GM12878 (cell line): ENCODE measurements around the gene RBM42. TPM values are rescaled to one million over a fixed set of nuclear protein-coding genes. Genes with fewer than 3 reads are reported as not detected.
A peak's percentile ranks its signal among the peaks of the same experiment; 100 is the strongest.

ENCODE experiments used
- BACH1 ChIP-seq: fragments of 450-650 bp; IDR thresholded peaks from 2 replicates; pipeline ENCODE4 v1.6.1; 2017; ENCODE audit warnings: mild to moderate bottlenecking, borderline replicate concordance
- EED ChIP-seq: sonication (generic); IDR thresholded peaks from 2 replicates; pipeline ENCODE4 v1.6.1; 2016; ENCODE audit warnings: antibody characterized with exemption, low read depth
- GABPA ChIP-seq: IDR thresholded peaks from 2 replicates; pipeline ENCODE4 v1.6.1; 2014; ENCODE audit warnings: antibody characterized with exemption, low read depth, mild to moderate bottlenecking, inconsistent platforms
- HCFC1 ChIP-seq: fragments of 150-350 bp; IDR thresholded peaks from 2 replicates; pipeline ENCODE4 v1.6.1; 2014; ENCODE audit warnings: low read length
- HDAC2 ChIP-seq: fragments of 200-600 bp; sonication (generic); IDR thresholded peaks from 2 replicates; pipeline ENCODE4 v1.6.1; 2017
- MEF2A ChIP-seq: IDR thresholded peaks from 2 replicates; pipeline ENCODE4 v1.6.1; 2011; ENCODE audit warnings: low read depth, mild to moderate bottlenecking, low read length, moderate library complexity; ENCODE audit not compliant: insufficient read depth
- MEF2B ChIP-seq: fragments of 450-650 bp; IDR thresholded peaks from 2 replicates; pipeline ENCODE4 v1.6.1; 2018; ENCODE audit warnings: mild to moderate bottlenecking, moderate library complexity; ENCODE audit not compliant: partially characterized antibody, poor library complexity, severe bottlenecking
- NFIC ChIP-seq: IDR thresholded peaks from 2 replicates; pipeline ENCODE4 v1.6.1; 2012; ENCODE audit warnings: low read depth, mild to moderate bottlenecking, inconsistent platforms, low read length, moderate library complexity
- RFX5 ChIP-seq: IDR thresholded peaks from 2 replicates; pipeline ENCODE4 v1.6.1; 2011; ENCODE audit warnings: low read depth, low read length, improper control_type of control experiment
- TBL1XR1 ChIP-seq: IDR thresholded peaks from 2 replicates; pipeline ENCODE4 v1.6.1; 2012; ENCODE audit warnings: low read depth, low read length, improper control_type of control experiment
- ZBED1 ChIP-seq: IDR thresholded peaks from 2 replicates; pipeline ENCODE4 v1.6.1; 2016; ENCODE audit warnings: borderline replicate concordance
- ZNF217 ChIP-seq: fragments of 450-650 bp; IDR thresholded peaks from 2 replicates; pipeline ENCODE4 v1.6.1; 2017; ENCODE audit warnings: antibody characterized with exemption, mild to moderate bottlenecking
- ZNF24 ChIP-seq: fragments of 450-650 bp; IDR thresholded peaks from 2 replicates; pipeline ENCODE4 v1.6.1; 2017; ENCODE audit warnings: antibody characterized with exemption, mild to moderate bottlenecking
- ZNF384 ChIP-seq: IDR thresholded peaks from 2 replicates; pipeline ENCODE4 v1.6.1; 2012; ENCODE audit warnings: low read depth, mild to moderate bottlenecking, low read length, improper control_type of control experiment, borderline replicate concordance
- polyA plus RNA-seq, 11 experiments: library from polyadenylated mRNA; depleted of rRNA in 4 of 11; unstranded in 6 of 11; stranded (reverse) in 5 of 11; fragments of >200 nt; fragmentation: Nextera tagmentation in 4 of 11; fragmentation: Illumina TruSeq in 1 of 11; extraction: Ambion mirVana in 4 of 11; extraction: Trizol in 1 of 11; gene quantifications; 1 replicate in 1 of 11; 2 replicates in 10 of 11; pipeline versions ENCODE4 v1.2.1 to v1.2.3, GENCODE V29; 2011 to 2016; ENCODE audit warnings: inconsistent platforms in 2 of 11, missing spikeins in 2 of 11, low read depth in 1 of 11
- total RNA-seq, 4 experiments: library from RNA; depleted of rRNA in 3 of 4; stranded (reverse); fragments of >200 nt in 3 of 4; fragmentation: Illumina TruSeq in 1 of 4; extraction: Trizol in 1 of 4; gene quantifications; 2 replicates each; pipeline versions ENCODE4 v1.2.1 to v1.2.3, GENCODE V29; 2013 to 2021
- TF ChIP-seq, protein P1 (sequence below): fragments of 450-650 bp; IDR thresholded peaks from 2 replicates; pipeline ENCODE4 v1.6.1; 2017; ENCODE audit warnings: mild to moderate bottlenecking, moderate library complexity
- TF ChIP-seq, protein P2 (sequence below): fragments of 450-650 bp; IDR thresholded peaks from 2 replicates; pipeline ENCODE4 v1.6.1; 2016; ENCODE audit warnings: mild to moderate bottlenecking
- TF ChIP-seq, protein P3 (sequence below): fragments of 450-650 bp; formaldehyde crosslinking; IDR thresholded peaks from 2 replicates; pipeline ENCODE4 v1.4.0; 2022; ENCODE audit warnings: mild to moderate bottlenecking, moderate library complexity
- TF ChIP-seq, protein P4 (sequence below): fragments of 450-650 bp; IDR thresholded peaks from 2 replicates; pipeline ENCODE4 v1.6.1; 2017; ENCODE audit warnings: mild to moderate bottlenecking, moderate library complexity

The RBM42 gene
- total and polyA plus RNA-seq, 10 of the 15 experiments (the other 5 are each of a cell fraction or from before 2014, with no cell fraction given), result 4.2 to 117 (median 48.5) TPM

DNA sequence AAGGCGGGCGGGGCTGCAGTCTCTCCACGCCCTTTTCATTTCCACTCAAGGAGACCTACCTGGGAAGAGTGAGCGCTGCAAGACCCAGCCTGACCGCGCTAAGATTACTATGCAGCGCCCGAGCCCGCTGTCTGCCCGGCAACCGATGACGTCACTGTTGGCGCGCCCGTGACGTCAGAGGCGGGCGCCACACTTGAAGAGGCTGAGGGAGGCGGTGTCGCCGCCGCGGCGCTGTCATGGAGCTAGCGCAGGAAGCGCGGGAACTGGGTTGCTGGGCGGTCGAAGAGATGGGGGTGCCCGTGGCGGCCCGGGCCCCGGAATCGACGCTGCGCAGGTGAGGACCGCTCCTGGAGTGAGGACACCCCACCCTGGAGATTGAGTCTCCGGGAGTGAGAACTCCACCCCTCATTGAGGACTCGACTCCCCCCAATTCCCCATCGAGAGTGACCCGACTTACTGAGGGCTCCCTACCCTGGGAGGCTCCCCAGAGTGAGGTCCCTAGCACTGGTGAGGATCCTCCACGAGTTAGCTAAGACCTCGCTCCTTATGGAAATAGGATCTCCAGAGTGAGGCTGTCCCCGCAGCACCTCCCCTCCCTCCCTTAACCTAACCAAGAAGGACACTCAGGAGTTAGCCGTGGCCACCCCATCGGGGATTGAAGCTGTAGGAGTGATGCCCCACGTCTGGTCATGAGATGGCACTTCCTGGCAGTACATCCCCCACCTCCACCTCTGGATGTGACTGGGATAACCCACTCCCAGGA, 16.1 kb upstream of the RBM42 start, which contains the start of gene HAUS5 (continued):
- TF ChIP-seq, protein P1, sequence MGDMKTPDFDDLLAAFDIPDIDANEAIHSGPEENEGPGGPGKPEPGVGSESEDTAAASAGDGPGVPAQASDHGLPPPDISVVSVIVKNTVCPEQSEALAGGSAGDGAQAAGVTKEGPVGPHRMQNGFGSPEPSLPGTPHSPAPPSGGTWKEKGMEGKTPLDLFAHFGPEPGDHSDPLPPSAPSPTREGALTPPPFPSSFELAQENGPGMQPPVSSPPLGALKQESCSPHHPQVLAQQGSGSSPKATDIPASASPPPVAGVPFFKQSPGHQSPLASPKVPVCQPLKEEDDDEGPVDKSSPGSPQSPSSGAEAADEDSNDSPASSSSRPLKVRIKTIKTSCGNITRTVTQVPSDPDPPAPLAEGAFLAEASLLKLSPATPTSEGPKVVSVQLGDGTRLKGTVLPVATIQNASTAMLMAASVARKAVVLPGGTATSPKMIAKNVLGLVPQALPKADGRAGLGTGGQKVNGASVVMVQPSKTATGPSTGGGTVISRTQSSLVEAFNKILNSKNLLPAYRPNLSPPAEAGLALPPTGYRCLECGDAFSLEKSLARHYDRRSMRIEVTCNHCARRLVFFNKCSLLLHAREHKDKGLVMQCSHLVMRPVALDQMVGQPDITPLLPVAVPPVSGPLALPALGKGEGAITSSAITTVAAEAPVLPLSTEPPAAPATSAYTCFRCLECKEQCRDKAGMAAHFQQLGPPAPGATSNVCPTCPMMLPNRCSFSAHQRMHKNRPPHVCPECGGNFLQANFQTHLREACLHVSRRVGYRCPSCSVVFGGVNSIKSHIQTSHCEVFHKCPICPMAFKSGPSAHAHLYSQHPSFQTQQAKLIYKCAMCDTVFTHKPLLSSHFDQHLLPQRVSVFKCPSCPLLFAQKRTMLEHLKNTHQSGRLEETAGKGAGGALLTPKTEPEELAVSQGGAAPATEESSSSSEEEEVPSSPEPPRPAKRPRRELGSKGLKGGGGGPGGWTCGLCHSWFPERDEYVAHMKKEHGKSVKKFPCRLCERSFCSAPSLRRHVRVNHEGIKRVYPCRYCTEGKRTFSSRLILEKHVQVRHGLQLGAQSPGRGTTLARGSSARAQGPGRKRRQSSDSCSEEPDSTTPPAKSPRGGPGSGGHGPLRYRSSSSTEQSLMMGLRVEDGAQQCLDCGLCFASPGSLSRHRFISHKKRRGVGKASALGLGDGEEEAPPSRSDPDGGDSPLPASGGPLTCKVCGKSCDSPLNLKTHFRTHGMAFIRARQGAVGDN, result peak; percentile 68
- no peak for TF ChIP-seq TBL1XR1
- no peak for TF ChIP-seq ZNF384
- peak; percentile 100 for TF ChIP-seq RFX5
- TF ChIP-seq MEF2B, result no peak
- TF ChIP-seq, protein P2, sequence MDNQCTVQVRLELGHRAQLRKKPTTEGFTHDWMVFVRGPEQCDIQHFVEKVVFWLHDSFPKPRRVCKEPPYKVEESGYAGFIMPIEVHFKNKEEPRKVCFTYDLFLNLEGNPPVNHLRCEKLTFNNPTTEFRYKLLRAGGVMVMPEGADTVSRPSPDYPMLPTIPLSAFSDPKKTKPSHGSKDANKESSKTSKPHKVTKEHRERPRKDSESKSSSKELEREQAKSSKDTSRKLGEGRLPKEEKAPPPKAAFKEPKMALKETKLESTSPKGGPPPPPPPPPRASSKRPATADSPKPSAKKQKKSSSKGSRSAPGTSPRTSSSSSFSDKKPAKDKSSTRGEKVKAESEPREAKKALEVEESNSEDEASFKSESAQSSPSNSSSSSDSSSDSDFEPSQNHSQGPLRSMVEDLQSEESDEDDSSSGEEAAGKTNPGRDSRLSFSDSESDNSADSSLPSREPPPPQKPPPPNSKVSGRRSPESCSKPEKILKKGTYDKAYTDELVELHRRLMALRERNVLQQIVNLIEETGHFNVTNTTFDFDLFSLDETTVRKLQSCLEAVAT, result no peak
- TF ChIP-seq MEF2A, result no peak
- 0 out of 2 replicates have a peak, but pooled peaks have one; percentile 49 for TF ChIP-seq BACH1
- TF ChIP-seq GABPA, result no peak
- no peak for TF ChIP-seq ZNF24
- no peak for TF ChIP-seq ZNF217
- TF ChIP-seq, protein P3, sequence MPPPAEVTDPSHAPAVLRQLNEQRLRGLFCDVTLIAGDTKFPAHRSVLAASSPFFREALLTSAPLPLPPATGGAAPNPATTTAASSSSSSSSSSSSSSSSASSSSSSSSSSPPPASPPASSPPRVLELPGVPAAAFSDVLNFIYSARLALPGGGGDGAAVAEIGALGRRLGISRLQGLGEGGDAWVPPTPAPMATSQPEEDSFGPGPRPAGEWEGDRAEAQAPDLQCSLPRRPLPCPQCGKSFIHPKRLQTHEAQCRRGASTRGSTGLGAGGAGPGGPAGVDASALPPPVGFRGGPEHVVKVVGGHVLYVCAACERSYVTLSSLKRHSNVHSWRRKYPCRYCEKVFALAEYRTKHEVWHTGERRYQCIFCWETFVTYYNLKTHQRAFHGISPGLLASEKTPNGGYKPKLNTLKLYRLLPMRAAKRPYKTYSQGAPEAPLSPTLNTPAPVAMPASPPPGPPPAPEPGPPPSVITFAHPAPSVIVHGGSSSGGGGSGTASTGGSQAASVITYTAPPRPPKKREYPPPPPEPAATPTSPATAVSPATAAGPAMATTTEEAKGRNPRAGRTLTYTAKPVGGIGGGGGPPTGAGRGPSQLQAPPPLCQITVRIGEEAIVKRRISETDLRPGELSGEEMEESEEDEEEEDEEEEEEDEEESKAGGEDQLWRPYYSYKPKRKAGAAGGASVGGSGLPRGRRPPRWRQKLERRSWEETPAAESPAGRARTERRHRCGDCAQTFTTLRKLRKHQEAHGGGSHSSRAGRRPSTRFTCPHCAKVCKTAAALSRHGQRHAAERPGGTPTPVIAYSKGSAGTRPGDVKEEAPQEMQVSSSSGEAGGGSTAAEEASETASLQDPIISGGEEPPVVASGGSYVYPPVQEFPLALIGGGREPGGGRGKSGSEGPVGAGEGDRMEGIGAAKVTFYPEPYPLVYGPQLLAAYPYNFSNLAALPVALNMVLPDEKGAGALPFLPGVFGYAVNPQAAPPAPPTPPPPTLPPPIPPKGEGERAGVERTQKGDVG (CRISPR knock-in tag), result peak; percentile 88
- peak; percentile 77 for TF ChIP-seq HCFC1
- TF ChIP-seq ZBED1, result no peak
- TF ChIP-seq, protein P4, sequence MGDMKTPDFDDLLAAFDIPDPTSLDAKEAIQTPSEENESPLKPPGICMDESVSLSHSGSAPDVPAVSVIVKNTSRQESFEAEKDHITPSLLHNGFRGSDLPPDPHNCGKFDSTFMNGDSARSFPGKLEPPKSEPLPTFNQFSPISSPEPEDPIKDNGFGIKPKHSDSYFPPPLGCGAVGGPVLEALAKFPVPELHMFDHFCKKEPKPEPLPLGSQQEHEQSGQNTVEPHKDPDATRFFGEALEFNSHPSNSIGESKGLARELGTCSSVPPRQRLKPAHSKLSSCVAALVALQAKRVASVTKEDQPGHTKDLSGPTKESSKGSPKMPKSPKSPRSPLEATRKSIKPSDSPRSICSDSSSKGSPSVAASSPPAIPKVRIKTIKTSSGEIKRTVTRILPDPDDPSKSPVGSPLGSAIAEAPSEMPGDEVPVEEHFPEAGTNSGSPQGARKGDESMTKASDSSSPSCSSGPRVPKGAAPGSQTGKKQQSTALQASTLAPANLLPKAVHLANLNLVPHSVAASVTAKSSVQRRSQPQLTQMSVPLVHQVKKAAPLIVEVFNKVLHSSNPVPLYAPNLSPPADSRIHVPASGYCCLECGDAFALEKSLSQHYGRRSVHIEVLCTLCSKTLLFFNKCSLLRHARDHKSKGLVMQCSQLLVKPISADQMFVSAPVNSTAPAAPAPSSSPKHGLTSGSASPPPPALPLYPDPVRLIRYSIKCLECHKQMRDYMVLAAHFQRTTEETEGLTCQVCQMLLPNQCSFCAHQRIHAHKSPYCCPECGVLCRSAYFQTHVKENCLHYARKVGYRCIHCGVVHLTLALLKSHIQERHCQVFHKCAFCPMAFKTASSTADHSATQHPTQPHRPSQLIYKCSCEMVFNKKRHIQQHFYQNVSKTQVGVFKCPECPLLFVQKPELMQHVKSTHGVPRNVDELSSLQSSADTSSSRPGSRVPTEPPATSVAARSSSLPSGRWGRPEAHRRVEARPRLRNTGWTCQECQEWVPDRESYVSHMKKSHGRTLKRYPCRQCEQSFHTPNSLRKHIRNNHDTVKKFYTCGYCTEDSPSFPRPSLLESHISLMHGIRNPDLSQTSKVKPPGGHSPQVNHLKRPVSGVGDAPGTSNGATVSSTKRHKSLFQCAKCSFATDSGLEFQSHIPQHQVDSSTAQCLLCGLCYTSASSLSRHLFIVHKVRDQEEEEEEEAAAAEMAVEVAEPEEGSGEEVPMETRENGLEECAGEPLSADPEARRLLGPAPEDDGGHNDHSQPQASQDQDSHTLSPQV, result no peak
- TF ChIP-seq NFIC, result no peak
- TF ChIP-seq EED, result no peak; the same call in 1 of the 2 replicates
- TF ChIP-seq HDAC2, result no peak
